GM12878 (cell line): Measurements from ENCODE around the gene CASP10.

Experiments used
- EZH2 ChIP-seq: IDR thresholded peaks from 2 replicates; pipeline ENCODE4 v1.6.1; 2012; ENCODE audit warnings: low read depth, mild to moderate bottlenecking, control low read depth, inconsistent platforms, low read length, borderline replicate concordance; ENCODE audit not compliant: control insufficient read depth
- PML ChIP-seq: IDR thresholded peaks from 2 replicates; pipeline ENCODE4 v1.6.1; 2012; ENCODE audit warnings: low read length, inconsistent platforms
- STAT3 ChIP-seq: IDR thresholded peaks from 2 replicates; pipeline ENCODE4 v1.6.1; 2011; ENCODE audit warnings: low read depth, low read length, improper control_type of control experiment

DNA sequence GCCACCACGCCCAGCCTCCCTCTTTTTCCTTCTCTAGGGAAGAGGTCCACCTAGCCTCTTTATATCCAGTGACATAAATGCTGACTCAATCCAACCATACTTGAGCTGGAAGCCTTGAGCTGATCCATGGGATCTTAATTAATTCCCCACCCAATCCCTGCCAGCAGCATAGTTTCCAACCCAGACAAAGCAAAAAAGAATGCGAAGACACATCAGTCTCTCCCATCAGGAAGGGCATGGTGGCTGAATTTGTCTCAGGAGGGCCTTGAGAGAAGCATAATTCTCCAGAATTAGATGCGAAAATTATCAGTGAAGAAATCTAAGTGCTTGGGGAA is 22.5 kb downstream of the CASP10 start:
- no peak for TF ChIP-seq PML
- TF ChIP-seq EZH2: no peak
- no peak for TF ChIP-seq STAT3
